Right ventricle myocardium inferior (tissue), 1 donor: Measurements from ENCODE around the gene HBE1. TPM values are rescaled to one million over a fixed set of nuclear protein-coding genes. Genes with fewer than 3 reads are reported as not detected.
"Not testable (repeated sequence)": the region's sequence is repeated elsewhere in the genome, so short reads cannot be mapped to it uniquely, and the experiment has no call there.

Experiments used
- ATAC-seq: fragments of 200-7000 bp; cut with Tn5 transposase; one replicate; pipeline ENCODE4 v1.9.1; 2020; ENCODE audit warnings: mild to moderate bottlenecking, moderate library complexity
- DNase-seq: peaks from one replicate; pipeline ENCODE4 v3.0.0; 2021; ENCODE audit errors: missing footprints
- intact Hi-C: fragments of 100-400 bp; cut with DNase I; formaldehyde crosslinking; loops from one replicate; pipeline ENCODE4 v1.11.0; 2022
- long read RNA-seq: library from polyadenylated mRNA; unstranded; transcript quantifications from one replicate; pipeline ENCODE4 v2.0.0, GENCODE V29; 2021
- total RNA-seq: library from RNA; stranded (reverse); fragmentation: NEBNext Ultra II Directional; extraction: Animal tissue kit (Norgen Biotek cat#: 25700); gene quantifications from one replicate; pipeline ENCODE4 v1.2.1, GENCODE V29; 2021
- donor health status: DM: no; HTN: yes; CAD: no; lungs with severe emphysema.

The HBE1 gene
- not detected for total RNA-seq
- long read RNA-seq = 0 reads

DNA sequence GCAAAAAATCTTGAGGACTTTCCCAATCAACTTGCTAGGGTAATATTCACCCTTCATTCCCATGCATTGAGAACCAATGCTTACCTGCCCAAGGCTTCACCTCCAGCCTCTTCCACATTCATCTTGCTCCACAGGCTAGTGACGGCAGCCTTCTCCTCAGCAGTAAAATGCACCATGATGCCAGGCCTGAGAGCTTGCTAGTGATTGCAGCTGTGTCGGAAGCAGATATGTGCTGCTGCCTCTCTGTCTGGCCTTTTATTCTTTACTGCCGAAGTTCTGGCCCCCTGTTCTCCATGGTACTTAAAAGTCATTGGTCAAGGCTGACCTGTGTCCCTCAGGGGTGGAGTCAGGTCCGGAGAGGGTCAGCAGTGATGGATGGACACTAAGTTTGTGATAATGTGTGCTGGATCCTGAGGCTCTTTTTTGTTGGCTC, at the start of gene HBE1:
Gene HBE1, minus strand, starts transcription at position 231 of the 433 bp plus-strand sequence. Its CDS starts 55 bp downstream, at position 176.
- ATAC-seq = no peak
- DNase-seq = no peak
- intact Hi-C loops = no loop called here

DNA sequence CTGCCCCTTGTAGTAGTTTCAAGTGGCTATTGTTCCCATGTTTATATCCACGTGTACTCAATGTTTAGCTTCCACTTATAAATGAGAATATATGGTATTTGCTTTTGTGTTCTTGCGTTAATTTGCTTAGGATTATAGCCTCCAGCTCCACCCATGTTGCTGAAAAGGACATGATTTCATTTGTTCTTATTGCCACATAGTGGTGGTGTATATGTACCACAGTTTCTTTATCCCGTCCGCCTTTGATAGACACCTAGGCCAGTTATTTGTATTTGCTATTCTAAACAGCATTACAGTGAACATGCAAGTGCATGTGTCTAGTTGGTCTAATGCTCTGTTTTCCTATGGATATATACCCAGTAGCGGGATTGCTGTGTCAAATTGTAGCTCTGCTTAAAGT, 47.5 kb upstream of the HBE1 start:
- no peak for DNase-seq
- intact Hi-C loops = no loop called here
- ATAC-seq = no peak

DNA sequence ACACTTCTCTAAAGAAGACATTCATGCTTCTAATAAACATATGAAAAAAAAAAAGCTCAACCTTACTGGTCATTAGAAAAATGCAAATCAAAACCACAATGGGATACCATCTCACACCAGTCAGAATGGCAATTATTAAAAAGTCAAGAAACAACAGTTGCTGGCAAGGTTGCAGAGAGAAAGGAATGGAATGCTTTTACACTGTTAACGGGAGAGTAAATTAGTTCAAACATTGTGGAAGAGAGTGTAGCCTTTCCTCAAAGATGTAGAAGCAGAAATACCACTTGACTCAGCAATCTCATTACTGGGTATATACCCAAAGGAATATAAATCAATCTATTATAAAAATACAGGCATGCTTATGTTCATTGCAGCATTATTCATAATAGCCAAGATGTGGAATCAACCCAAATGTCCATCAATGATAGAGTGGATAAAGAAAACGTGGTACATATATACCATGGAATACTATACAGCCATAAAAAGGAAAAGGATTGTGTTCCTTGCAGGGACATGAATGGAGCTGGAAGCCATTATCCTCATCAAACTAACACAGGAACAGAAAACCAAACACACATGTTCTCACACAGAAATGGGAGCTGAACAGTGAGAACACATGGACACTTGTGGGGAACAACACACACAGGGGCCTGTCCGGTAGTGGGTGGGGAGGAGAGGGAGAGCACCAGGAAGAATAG, 43.7 kb upstream of the HBE1 start:
- DNase-seq, ATAC-seq, intact Hi-C loops: not testable (repeated sequence)

DNA sequence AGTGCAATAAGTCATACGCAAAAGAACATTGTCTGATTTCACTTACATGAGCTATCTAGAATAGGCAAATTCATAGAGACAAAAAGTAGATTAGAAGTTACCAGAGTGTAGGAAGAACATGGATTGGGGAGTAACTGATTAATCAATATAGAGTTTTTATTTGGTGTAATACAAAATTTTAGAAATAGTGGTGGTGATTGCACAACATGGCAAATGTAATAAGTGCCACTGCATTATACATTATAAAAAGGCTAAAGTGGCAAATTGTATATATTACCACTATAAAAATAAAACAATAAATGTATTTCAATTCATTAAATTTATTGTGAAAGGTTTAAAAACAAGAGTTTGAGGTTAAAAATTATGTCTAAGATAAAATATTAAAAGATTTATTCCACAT, 40.7 kb upstream of the HBE1 start:
- DNase-seq (no peak), ATAC-seq (no peak)
- intact Hi-C loops = no loop called here

DNA sequence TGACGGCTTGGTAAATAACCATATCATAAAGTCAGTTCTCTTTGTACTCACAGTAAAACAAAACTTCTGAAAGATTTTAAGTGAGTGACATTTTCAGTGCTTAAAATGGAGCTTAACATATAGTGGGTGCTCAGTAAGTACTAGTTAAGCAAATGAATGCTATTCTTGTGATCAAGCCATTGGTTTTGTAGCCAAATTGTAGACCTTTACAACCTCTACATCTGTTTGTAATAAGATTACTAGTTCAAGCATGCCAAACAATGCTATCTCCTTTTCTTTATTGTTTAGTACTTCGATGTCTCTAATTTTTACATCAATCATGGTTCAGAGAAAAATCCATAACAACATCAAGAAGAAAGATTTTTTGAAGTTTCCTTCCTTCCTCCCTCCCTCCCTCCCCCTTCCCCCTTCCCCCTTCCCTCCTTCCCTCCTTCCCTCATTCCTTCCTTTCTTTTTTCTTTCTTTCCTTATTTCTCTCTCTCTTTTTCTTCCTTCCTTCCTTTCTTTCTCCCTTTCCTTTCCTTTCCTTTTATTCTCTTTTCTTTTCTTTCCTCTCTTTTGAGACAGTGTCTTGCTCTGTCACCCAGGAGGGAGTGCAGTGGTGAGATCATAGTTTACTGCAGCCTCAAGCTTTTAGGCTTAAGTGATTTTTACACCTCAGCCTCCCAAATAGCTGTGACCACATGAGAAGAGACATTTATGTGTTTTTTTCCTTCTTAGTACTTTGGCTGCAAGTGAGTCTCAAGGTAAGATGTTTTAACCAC, 37.7 kb upstream of the HBE1 start:
- intact Hi-C loops = no loop called here
- DNase-seq (no peak), ATAC-seq (no peak)

DNA sequence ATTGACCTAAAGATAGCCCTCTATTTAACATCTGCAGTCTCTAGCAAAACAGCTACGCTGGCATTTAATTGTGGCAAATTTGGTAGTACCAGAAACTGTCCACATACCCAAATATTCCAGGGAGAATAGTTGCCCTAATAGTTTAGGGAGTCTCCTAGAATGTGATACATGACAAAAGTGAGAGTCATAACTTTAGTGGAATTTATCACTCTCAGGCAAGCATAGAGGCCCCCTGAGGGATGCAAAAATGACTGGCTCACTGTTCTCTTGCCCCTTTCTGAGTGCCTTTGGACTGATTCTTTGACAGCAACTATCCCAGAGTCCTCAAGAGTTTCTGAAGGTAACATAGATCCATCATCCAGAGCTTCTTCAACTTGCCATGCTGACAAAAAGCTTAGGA, 34.3 kb upstream of the HBE1 start:
- no peak for ATAC-seq
- DNase-seq = no peak
- intact Hi-C loops = no loop called here

DNA sequence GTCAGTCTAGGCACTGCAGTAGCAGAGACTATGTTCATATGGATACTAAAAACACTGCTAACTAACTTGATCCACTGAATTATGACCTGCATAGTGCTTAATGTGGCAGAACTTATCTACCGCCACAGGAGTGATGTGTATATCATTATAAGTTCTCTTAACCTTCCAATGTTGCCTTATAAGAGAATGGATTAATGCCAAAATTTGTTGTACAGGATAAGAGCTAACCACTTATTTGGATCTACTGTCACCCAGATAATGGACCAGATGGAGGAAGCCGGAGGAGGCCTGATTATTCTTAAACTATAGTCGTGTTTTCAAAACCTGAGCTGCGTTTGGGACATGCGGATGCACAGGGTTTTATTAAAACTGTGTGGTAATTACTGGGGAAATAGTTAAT, 33.9 kb upstream of the HBE1 start:
- intact Hi-C loops = no loop called here
- no peak for DNase-seq
- ATAC-seq = no peak

DNA sequence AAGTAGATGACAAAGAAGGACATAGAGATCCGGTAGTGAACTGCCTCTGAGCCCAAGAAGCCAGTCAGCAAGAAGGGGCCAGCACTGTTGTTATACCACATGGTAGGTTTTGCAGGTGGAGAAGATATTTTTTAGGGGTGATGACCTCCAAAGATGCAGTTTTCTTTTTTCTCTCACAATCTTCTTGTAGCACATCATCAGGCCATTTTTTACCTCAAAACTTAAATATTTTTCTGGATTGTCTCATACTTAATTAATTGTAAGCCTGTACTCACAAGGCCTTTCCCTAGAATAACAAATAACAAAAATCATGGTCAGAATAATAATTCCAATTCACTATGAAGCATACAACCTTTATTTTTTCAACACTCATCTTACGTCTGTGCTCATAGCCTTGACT, 32.1 kb upstream of the HBE1 start, which contains the start of gene OR51B4:
Gene OR51B4, minus strand, starts transcription at position 101 of the 400 bp plus-strand sequence. Its CDS starts 0 bp downstream, at position 101.
- intact Hi-C loops = no loop called here
- ATAC-seq = no peak
- DNase-seq = no peak

DNA sequence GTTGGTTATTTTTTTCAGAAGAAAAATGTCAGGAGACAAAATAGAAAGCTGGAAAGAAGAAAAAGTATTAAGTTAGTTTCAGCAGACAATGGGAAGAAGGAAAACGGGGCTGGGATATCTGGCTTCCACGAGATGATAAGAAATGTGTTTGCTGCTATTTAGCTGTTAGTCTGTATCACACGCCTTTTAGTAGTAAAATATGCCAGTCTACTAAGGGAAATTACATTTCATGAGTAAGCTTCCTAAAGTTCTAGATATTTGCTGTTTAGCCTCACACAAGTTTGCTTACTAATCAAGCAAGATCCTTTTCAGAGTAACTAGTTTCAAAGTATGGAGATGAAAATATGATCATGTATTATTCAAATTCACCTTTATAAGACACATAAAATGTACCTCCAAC, 30.5 kb upstream of the HBE1 start:
- ATAC-seq (no peak), DNase-seq (no peak)
- intact Hi-C loops = no loop called here

DNA sequence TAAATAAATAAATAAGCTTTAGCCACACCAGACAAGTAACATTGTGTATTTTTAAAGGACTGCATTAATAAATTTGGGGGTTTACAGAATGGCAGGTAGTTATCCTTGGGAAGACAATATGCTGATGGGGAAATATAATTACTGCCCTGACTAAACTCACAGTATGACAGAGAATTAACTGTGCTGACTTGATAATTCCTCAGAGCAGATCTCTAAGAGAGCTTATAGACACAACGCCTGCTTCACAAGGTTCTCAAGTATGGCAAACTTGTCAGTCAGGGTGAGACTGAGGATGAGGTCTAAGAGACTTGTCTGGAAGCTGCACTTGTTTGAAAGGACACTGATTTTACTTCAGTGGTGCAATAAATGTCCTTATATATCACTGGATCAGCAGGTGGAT, 28.7 kb upstream of the HBE1 start:
- DNase-seq = no peak
- intact Hi-C loops = no loop called here

DNA sequence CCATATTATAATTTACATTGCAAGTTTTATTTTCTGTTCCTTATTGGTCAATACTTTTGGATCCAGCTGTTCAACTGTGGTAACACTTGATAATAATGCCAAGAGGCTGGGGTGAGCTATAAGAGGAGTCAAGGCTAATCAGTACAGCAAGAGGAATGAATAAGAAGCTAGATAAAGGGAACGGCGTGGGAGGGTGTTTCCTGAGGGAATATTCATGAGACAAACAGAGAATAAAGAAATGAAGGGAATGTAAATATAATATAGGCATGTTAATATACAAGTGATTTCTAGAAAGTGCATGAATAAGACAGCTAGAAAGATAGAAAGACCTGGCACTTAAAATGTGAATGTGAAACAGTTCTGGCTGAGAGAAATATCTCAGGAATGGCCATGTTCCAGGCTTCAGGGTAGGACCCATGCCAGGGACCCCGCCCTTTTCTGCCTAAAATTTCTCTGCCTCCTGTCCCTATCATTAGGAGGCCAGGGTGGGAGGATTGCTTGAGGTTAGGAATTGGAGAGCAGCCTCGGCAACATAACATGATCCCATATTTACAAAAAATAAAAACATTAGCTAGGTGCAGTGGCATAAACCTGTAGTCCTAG, 28.1 kb upstream of the HBE1 start:
- intact Hi-C loops = no loop called here
- no peak for DNase-seq
- ATAC-seq = no peak

More for the DNA sequence above, 28.7 kb upstream of the HBE1 start:
- ATAC-seq = no peak

DNA sequence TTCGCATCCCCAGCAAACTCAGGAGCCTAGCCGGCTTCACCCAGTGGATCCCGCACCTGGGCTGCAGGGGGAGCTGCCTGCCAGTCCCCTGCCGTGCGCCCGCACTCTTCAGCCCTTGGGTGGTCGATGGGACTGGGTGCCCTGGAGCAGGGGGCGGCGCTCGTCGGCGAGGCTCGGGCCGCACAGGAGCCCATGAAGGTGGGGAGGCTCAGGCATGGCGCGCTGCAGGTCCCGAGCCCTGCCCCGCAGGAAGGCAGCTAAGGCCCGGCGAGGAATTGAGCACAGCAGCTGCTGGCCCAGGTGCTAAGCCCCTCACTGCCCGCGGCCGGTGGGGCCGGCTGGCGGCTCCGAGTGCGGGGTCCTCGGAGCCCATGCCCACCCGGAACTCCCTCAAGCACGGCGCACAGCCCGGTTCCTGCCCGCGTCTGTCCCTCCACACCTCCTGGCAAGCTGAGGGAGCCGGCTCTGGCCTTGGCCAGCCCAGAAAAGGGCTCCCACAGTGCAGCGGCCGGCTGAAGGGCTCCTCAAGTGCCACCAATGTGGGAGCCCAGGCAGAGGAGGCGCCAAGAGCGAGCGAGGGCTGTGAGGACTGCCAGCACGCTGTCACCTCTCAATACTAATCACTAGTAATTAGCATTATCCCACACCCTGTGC, 24.7 kb upstream of the HBE1 start:
- ATAC-seq, intact Hi-C loops: not testable (repeated sequence)
- peak; percentile 37 for DNase-seq

DNA sequence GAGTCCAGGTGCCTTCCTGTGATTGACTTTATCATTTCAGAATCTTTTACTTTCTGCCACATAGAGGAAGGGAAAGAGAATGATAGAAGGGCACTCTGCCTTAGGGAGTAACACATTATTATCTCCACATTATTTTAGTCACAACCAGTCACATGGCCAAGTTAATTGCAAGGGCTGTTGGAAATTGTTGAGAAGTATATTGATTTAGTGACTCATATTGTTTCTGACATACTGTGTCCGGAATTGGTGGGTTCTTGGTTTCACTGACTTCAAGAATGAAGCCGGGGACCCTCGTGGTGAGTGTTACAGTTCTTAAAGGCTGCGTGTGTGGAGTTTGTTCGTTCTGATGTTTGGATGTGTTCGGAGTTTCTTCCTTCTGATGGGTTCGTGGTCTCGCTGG, 23.3 kb upstream of the HBE1 start:
- ATAC-seq (no peak), DNase-seq (no peak)
- intact Hi-C loops = no loop called here

DNA sequence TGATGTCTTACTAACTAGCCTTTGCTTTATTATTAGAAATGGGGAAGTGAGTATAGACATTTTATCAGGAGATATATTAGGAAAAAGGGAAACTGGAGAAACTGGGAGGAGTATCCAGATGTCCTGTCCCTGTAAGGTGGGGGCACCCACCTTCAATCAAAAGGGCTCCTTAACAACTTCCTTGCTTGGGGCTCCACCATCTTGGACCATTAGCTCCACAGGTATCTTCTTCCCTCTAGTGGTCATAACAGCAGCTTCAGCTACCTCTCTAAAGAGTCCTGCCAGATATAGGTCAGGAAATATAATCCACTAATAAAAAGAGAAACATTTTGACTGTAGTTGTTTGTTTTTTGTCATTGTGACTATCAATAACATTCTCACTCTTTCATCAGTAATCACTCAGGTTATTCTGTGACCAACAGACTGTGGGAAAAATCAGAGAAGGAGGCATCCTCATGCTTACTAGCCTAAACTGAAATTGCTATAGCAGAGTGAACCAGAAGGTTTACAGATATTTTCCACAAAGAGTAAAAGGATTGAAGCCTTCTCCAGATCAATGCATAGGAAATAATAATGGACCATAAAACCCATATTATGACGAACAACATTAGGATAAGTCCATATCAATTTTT, 21.6 kb upstream of the HBE1 start:
- ATAC-seq (no peak), DNase-seq (no peak)
- intact Hi-C loops = no loop called here

DNA sequence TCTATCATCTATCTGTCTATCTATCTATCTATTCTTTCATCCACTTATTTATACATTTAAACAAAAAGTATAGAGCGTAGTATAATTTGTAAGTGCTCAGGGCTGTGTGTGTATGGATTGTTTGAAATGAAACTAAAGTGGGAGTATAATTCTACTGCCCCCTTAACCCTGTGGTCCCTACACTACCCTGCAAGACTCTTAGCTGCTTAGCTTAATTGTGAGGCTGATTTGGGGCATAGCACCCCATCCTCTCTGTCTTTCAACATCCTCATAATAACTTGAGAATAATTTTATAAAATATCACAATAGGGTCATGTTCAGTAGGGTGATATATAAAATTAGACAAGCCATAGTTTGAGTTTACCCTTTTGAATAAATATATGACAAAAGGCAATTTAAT, 20.4 kb upstream of the HBE1 start:
- intact Hi-C loops = no loop called here
- ATAC-seq (no peak), DNase-seq (no peak)

DNA sequence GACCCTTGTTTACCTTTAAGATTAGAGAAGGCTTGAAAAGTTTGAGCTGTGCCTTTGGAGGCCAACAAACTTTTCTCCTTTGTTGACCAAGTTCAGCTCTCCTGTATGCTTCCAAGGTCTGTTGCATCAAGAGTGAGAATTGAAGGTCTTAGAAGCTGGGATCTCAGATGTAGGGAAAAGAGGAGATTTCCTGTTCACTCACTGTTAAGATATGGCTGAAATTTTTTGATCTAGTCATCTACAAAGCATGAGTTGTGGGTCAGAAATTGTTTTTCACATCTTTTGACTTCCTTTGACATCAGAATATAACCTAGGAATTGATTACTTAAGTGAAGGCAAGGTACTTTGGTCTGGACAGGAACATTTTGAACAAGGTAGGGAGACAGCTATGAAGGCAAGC, 20.0 kb upstream of the HBE1 start:
- intact Hi-C loops = no loop called here
- ATAC-seq (no peak), DNase-seq (no peak)

DNA sequence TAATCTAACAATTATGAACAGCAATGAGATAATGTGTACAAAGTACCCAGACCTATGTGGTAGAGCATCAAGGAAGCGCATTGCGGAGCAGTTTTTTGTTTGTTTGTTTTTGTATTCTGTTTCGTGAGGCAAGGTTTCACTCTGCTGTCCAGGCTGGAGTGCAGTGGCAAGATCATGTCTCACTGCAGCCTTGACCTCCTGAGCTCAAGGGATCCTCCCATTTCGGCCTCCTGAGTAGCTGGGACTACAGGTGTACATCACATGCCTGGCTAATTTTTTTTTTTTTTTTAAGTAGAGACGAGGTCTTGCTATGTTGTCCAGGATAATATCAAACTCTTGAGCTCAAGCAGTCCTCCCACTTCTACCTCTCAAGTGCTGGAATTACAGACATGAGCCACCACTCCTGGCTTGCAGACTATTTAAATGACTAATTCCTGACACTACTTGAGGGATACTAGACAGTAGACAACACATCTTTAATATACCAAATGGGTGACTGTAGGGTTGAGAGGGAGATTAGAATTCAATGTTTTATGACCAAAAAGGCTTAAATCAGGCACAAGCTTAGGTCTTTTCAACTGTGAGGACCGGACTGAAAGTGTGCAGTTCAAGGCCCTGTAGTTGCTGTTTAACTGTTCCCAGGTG, 19.3 kb upstream of the HBE1 start:
- ATAC-seq = no peak
- intact Hi-C loops = no loop called here

DNA sequence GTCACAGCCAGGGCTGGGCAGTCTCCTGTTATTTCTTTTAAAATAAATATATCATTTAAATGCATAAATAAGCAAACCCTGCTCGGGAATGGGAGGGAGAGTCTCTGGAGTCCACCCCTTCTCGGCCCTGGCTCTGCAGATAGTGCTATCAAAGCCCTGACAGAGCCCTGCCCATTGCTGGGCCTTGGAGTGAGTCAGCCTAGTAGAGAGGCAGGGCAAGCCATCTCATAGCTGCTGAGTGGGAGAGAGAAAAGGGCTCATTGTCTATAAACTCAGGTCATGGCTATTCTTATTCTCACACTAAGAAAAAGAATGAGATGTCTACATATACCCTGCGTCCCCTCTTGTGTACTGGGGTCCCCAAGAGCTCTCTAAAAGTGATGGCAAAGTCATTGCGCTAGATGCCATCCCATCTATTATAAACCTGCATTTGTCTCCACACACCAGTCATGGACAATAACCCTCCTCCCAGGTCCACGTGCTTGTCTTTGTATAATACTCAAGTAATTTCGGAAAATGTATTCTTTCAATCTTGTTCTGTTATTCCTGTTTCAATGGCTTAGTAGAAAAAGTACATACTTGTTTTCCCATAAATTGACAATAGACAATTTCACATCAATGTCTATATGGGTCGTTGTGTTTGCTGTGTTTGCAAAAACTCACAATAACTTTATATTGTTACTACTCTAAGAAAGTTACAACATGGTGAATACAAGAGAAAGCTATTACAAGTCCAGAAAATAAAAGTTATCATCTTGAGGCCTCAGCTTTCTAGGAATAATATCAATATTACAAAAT, 18.6 kb upstream of the HBE1 start:
- ATAC-seq (no peak), DNase-seq (no peak)
- intact Hi-C loops = no loop called here

More for the DNA sequence above, 19.3 kb upstream of the HBE1 start:
- DNase-seq = no peak
